Hepatocyte (in vitro differentiated cells): ENCODE data around the gene KRT74. TPM values are rescaled to one million over a fixed set of nuclear protein-coding genes. Genes with fewer than 3 reads are reported as not detected.

Source experiments
- DNase-seq: peaks from one replicate; pipeline ENCODE4 v3.0.0-alpha.2; 2016; ENCODE audit warnings: low spot score
- H2AFZ ChIP-seq: fragments of 200-600 bp; sonication (generic); 2 replicates; pipeline ENCODE4 v1.6.0; 2016; ENCODE audit warnings: antibody characterized with exemption, mild to moderate bottlenecking
- H3K27ac ChIP-seq: fragments of 200-600 bp; sonication (generic); 2 replicates; pipeline ENCODE4 v1.5.1; 2016; ENCODE audit warnings: mild to moderate bottlenecking
- H3K27me3 ChIP-seq: fragments of 200-600 bp; sonication (generic); 2 replicates; pipeline ENCODE4 v1.6.1; 2016
- H3K36me3 ChIP-seq: fragments of 200-600 bp; sonication (generic); replicated peaks from 2 replicates; pipeline ENCODE4 v1.5.1; 2016; ENCODE audit warnings: low read depth; ENCODE audit not compliant: insufficient read depth
- H3K4me1 ChIP-seq: fragments of 200-600 bp; sonication (generic); 2 replicates; pipeline ENCODE4 v1.5.1; 2016; ENCODE audit warnings: mild to moderate bottlenecking, moderate library complexity; ENCODE audit not compliant: insufficient read depth
- H3K4me2 ChIP-seq: fragments of 200-600 bp; sonication (generic); 2 replicates; pipeline ENCODE4 v1.6.0; 2016
- H3K4me3 ChIP-seq: fragments of 200-600 bp; sonication (generic); 2 replicates; pipeline ENCODE4 v1.5.1; 2016; ENCODE audit warnings: mild to moderate bottlenecking
- H3K79me2 ChIP-seq: fragments of 200-600 bp; sonication (generic); 2 replicates; pipeline ENCODE4 v1.6.0; 2017; ENCODE audit warnings: mild to moderate bottlenecking
- H3K9me2 ChIP-seq: fragments of 200-600 bp; sonication (generic); replicated peaks from 2 replicates; pipeline ENCODE4 v1.6.0; 2017; ENCODE audit warnings: mild to moderate bottlenecking; ENCODE audit not compliant: insufficient read depth
- H3K9me3 ChIP-seq: fragments of 200-600 bp; sonication (generic); 2 replicates; pipeline ENCODE4 v1.5.1; 2016; ENCODE audit warnings: low read depth, mild to moderate bottlenecking
- H4K20me1 ChIP-seq: fragments of 200-600 bp; sonication (generic); 2 replicates; pipeline ENCODE4 v1.6.0; 2016; ENCODE audit warnings: mild to moderate bottlenecking; ENCODE audit not compliant: insufficient read depth, poor library complexity, severe bottlenecking
- EZH2 ChIP-seq: fragments of 200-600 bp; sonication (generic); IDR thresholded peaks from 2 replicates; pipeline ENCODE4 v1.6.1; 2016; ENCODE audit warnings: antibody characterized with exemption, mild to moderate bottlenecking, borderline replicate concordance
- EZH2phosphoT487 ChIP-seq: fragments of 200-600 bp; sonication (generic); IDR thresholded peaks from one replicate; pipeline ENCODE4 v1.6.1; 2018; ENCODE audit warnings: antibody characterized with exemption, mild to moderate bottlenecking, low read depth, moderate library complexity; ENCODE audit not compliant: unreplicated experiment, severe bottlenecking
- WGBS: methylation state at CpG from one replicate; pipeline ENCODE4 v1.1.6; 2016; ENCODE audit warnings: low lambda C conversion rate; ENCODE audit errors: missing lambda C conversion rate; 5-methylcytosine and 5-hydroxymethylcytosine counted together
- polyA plus RNA-seq: library from polyadenylated mRNA; unstranded; fragments of >200 nt; fragmentation: Nextera tagmentation; extraction: Ambion mirVana; gene quantifications from 2 replicates; pipeline ENCODE4 v1.2.1, GENCODE V29; 2016
- total RNA-seq: library from RNA; depleted of rRNA; stranded (reverse); fragments of >200 nt; gene quantifications from 2 replicates; pipeline ENCODE4 v1.2.3, GENCODE V29; 2014
- TF ChIP-seq, protein P1 (sequence below): fragments of 200-600 bp; sonication (generic); IDR thresholded peaks from 2 replicates; pipeline ENCODE4 v1.5.1; 2016; ENCODE audit warnings: antibody characterized with exemption, mild to moderate bottlenecking; ENCODE audit not compliant: poor library complexity

Gene KRT74
- total and polyA plus RNA-seq, 2 experiments from 2014 or later = not detected

DNA sequence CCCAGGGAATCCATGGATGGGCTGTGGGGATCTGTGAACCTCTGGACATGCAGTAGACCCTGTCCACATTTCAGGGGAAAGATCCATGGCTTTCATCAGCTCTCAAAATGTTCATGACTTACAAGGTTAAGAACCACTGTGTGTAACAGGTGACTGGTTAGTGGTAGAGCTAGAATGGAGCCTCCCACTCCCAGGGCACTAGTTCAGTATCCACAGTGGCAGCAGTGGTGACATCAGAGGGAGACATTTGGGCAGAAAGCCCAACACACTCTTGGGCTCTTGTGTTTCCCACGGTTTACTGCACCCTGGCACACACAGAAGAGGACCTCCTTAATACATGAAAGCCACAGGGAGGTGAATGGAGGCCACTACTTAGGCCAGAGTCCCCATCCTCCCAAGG, 9.1 kb downstream of the KRT74 start:
- no peak for DNase-seq
- Histone ChIP-seq H3K27ac (no peak overlapping the region), H3K4me1 (no peaks in the 10 kb centered on the region), H3K4me2 (no peak overlapping the region), H3K9me2 (no peaks in the 10 kb centered on the region), H3K4me3 (no peak overlapping the region), H2AFZ (no peak overlapping the region), H4K20me1 (no peaks in the 10 kb centered on the region), H3K36me3 (no peaks in the 10 kb centered on the region), H3K9me3 (no peaks in the 10 kb centered on the region), H3K79me2 (no peaks in the 10 kb centered on the region), H3K27me3 (peaks cover 26% of the 10 kb centered on the region)
- 50% methylated on average over 1 of the region's 1 CpG for WGBS
- TF ChIP-seq, protein P1, sequence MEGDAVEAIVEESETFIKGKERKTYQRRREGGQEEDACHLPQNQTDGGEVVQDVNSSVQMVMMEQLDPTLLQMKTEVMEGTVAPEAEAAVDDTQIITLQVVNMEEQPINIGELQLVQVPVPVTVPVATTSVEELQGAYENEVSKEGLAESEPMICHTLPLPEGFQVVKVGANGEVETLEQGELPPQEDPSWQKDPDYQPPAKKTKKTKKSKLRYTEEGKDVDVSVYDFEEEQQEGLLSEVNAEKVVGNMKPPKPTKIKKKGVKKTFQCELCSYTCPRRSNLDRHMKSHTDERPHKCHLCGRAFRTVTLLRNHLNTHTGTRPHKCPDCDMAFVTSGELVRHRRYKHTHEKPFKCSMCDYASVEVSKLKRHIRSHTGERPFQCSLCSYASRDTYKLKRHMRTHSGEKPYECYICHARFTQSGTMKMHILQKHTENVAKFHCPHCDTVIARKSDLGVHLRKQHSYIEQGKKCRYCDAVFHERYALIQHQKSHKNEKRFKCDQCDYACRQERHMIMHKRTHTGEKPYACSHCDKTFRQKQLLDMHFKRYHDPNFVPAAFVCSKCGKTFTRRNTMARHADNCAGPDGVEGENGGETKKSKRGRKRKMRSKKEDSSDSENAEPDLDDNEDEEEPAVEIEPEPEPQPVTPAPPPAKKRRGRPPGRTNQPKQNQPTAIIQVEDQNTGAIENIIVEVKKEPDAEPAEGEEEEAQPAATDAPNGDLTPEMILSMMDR = no peak
- TF ChIP-seq EZH2 (no peak), EZH2phosphoT487 (no peak)

DNA sequence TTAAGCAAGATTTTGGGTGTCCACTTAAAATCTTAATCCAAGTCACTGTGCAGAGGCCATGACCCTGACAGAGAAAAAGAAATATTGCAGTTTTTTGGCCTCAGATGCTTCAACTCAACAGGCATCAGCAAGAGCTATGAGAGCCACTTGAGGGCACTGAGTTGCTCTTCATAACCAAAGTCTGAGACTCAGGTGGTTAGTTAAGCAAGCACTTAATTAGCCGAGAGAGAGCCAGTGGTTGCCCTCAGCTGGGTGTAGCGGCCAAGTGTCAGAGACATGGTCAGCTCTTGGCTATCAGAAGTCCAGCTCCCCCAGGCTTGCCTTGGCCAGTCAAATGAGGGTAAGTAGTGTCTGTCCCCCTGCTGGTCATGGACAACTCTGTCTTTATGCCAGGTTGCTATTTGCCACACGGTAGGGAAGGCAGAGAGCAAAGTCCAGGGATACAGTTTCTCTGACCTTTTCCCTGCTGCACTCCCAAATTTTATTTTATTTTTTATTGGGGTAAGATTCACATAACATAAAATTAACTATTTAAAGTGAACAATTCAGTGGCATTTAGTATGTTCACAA, 11.7 kb downstream of the KRT74 start:
- Histone ChIP-seq H3K9me2 (no peaks in the 10 kb centered on the region), H3K4me3 (no peak overlapping the region), H3K4me1 (no peaks in the 10 kb centered on the region), H4K20me1 (no peaks in the 10 kb centered on the region), H3K27me3 (peaks cover 19% of the 10 kb centered on the region), H3K27ac (no peak overlapping the region), H2AFZ (no peak overlapping the region), H3K79me2 (no peaks in the 10 kb centered on the region), H3K4me2 (no peak overlapping the region), H3K36me3 (no peaks in the 10 kb centered on the region), H3K9me3 (no peaks in the 10 kb centered on the region)
- TF ChIP-seq EZH2phosphoT487 = no peak
- no peak for TF ChIP-seq EZH2
- TF ChIP-seq, protein P1 = peak; percentile 23
- peak; percentile 21 for DNase-seq
- 53% methylated on average over 3 of the region's 3 CpGs for WGBS

DNA sequence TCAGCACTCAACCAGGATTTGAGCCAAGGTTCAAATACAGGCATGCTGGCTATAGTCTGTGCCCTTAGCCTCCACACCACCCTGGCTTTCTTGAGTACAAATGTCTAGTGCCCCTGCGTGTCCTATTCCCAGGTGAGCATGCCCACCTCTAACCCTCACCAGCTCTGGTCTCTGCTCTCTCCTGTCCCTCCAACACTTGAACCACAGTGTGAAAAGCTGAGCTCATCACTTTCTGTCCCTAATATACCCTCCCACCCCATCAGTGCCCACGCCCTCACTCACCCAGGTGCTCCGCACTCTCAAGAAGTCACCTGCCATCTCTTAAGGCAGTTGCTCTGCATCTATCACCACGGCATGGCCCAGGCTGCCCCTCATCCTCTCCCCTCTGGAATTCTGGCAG, 13.7 kb downstream of the KRT74 start:
- TF ChIP-seq, protein P1 = no peak
- TF ChIP-seq EZH2 = no peak
- Histone ChIP-seq H3K4me1 (no peaks in the 10 kb centered on the region), H3K9me2 (no peaks in the 10 kb centered on the region), H3K36me3 (no peaks in the 10 kb centered on the region), H2AFZ (no peak overlapping the region), H3K4me2 (no peak overlapping the region), H3K79me2 (no peaks in the 10 kb centered on the region), H3K27ac (no peak overlapping the region), H3K4me3 (no peak overlapping the region), H3K27me3 (peaks cover 19% of the 10 kb centered on the region), H4K20me1 (no peaks in the 10 kb centered on the region), H3K9me3 (no peaks in the 10 kb centered on the region)
- WGBS = 88% methylated on average over 4 of the region's 4 CpGs
- DNase-seq = no peak
